Retinal pigment epithelial cell (primary cell): ENCODE results near the gene SH3RF3.

Experiments
- DNase-seq: peaks from one replicate; pipeline ENCODE4 v3.0.0-alpha.2; 2010; ENCODE audit warnings: low read depth
- H3K4me3 ChIP-seq: 2 replicates; pipeline ENCODE4 v1.5.1; 2011; ENCODE audit warnings: mild to moderate bottlenecking, low read length, control low read depth, moderate library complexity
- TF ChIP-seq, protein P1 (sequence below): conservative IDR thresholded peaks from 2 replicates; pipeline ENCODE4 v1.5.1; 2011; ENCODE audit warnings: low read depth, low read length, control low read depth, inconsistent platforms

SH3RF3 gene

DNA sequence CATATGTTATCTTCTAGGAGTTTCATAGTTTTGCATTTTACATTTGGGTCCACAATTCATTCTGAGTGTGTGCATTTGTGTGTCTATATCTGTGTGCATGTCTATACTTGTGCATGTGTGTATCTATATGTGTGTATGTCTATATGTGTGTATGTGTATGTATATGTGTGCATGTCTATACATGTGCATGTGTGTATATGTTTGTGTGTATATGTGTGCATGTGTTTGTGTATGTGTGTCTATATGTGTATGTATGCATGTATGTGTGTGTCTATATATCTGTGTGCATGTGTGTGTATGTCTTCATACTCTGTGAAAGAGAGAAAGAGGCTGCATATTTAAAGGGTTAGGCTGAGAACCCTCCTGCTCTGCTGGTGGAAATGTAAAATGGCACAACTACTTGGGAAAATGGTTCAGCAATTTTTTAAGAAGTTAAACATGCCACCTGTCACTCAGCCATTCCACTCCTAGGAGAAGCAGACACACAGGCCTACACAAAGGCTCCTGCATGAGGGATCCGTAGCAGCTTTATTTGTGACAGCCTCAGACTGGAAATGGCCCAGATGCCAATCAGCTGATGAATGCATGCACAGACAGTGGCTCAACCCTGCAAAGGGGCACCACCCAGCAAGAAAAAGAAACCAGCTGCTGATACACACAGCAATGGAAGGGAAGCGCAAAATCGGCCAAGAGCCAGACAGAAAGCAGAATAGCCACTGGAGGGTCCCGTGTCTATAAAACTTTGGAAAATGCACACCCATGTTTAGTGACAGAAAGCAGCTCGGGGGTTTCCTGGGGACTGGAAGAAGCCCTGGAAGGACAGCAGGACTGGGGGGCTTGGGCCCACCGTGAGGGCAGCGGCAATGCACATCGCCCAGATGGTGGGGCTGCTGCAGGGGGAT is 337.9 kb downstream of the SH3RF3 start:
- no peak overlapping the region for H3K4me3 ChIP-seq

DNA sequence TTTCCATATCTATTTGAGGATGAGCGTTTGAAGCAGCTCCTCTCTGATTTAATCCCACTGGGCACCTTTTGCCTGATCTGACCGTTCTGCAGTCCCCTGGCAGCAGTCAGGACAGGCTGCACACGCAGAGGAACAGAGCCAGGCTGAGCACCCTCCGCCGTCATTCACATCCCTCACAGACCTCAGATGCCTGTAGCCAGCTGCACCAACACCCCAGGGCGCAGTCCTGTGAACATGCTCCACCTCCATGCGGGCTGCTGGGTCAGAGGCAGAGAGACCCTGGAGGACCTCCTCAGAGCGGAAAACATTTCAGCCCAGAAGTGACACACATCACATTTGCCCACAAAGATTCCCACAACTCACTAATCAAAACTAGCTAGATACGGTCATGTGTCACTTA is 338.7 kb downstream of the SH3RF3 start:
- TF ChIP-seq, protein P1, sequence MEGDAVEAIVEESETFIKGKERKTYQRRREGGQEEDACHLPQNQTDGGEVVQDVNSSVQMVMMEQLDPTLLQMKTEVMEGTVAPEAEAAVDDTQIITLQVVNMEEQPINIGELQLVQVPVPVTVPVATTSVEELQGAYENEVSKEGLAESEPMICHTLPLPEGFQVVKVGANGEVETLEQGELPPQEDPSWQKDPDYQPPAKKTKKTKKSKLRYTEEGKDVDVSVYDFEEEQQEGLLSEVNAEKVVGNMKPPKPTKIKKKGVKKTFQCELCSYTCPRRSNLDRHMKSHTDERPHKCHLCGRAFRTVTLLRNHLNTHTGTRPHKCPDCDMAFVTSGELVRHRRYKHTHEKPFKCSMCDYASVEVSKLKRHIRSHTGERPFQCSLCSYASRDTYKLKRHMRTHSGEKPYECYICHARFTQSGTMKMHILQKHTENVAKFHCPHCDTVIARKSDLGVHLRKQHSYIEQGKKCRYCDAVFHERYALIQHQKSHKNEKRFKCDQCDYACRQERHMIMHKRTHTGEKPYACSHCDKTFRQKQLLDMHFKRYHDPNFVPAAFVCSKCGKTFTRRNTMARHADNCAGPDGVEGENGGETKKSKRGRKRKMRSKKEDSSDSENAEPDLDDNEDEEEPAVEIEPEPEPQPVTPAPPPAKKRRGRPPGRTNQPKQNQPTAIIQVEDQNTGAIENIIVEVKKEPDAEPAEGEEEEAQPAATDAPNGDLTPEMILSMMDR: no peak
- no peak overlapping the region for H3K4me3 ChIP-seq

More for the DNA sequence above, 337.9 kb downstream of the SH3RF3 start:
- TF ChIP-seq, protein P1: no peak
- no peak for DNase-seq

DNA sequence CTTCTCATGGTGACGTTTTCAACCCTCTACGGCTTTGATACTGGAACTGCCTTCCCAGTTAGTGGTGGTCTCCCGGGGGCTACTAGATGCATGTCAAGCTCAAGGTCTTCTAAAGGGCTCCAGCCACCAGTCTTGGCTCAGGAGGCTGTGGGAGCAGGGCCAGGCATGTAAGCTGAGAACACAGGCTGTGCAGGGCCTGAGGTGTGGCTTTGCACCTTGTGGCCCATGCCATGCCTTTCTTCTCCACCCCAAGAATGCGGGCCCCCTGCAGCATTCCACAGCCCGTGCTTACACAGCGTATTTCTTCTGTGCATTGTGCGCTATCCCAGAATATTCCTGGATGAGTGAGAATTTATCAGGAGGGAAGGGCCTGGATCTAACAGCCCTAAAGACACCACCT is 339.9 kb downstream of the SH3RF3 start:
- no peak for DNase-seq
- TF ChIP-seq, protein P1: no peak
- H3K4me3 ChIP-seq: no peak overlapping the region

More for the DNA sequence above, 338.7 kb downstream of the SH3RF3 start:
- DNase-seq: no peak

GRCh38 chr2:109471658-109472057 is 342.7 kb downstream of the SH3RF3 start:
- no peak overlapping the region for H3K4me3 ChIP-seq
- TF ChIP-seq, protein P1: no peak
- DNase-seq: no peak

DNA sequence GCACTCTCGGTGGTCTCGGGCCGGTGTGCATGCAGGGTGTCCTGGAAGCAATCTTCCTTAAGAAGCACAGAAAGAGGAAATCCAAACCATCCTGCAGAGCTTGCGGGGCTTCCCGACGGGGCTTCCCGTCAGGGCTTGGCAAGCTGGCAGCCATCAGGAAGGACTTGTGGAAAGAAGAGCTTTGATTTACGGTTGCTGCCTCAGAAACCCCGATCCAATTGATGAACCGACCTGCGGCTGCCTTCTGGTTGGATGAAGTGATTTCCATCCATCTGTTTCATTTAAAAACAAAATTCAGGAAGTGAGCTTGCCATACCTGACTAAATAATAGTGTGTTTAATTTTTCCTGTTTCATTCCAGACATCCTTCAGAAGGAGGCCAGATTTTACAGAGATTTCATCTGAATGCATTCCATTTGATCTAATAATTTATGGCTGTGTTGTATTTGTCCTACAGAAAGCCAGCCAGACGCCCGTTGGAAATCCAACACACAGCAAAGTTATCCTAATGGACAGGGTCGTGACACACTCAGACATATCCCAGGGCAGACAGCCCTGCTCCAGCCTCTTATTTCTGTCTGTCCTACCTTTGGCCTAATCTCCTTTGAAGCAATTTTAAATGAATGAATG is 343.4 kb downstream of the SH3RF3 start:
- TF ChIP-seq, protein P1: no peak
- DNase-seq: no peak
- H3K4me3 ChIP-seq: no peak overlapping the region

GRCh38 chr2:109472974-109473373 is 344.0 kb downstream of the SH3RF3 start:
- TF ChIP-seq, protein P1: peak; percentile 30
- no peak overlapping the region for H3K4me3 ChIP-seq
- peak; percentile 77 for DNase-seq
